K562 (cell line): ENCODE data around the gene ROR2. TPM values are rescaled to one million over a fixed set of nuclear protein-coding genes. Genes with fewer than 3 reads are reported as not detected.

ENCODE experiments used
- ATAC-seq: fragments of 200-7000 bp; cut with Tn5 transposase; 3 replicates; pipeline ENCODE4 v1.9.1; 2020; ENCODE audit warnings: moderate library complexity
- BruUV-seq: library from RNA; stranded (reverse); fragments of 400-500 nt; replicated peaks from 2 replicates; lab custom pipeline; 2021; lab: Mats Ljungman, UMichigan
- CTCF ChIA-PET: fragments of 300-600 bp; formaldehyde crosslinking; extraction: SDS; loops from one replicate; lab custom pipeline; 2021; ENCODE audit warnings: low intra/inter-chr PET ratio; lab: Yijun Ruan, JAX
- POLR2A ChIA-PET: fragments of 300-600, 350-650 bp; sonication (Branson Sonifier 250); formaldehyde crosslinking; extraction: SDS; loops from one replicate; lab custom pipeline; 2021; ENCODE audit warnings: antibody characterized with exemption, inconsistent platforms; lab: Yijun Ruan, JAX
- DNase-seq, 4 experiments: peaks; one replicate each; pipeline versions ENCODE4 v3.0.0 to v3.0.0-alpha.2; 2011 to 2018; ENCODE audit warnings: low spot score in 3 of 4, mixed read lengths in 3 of 4; ENCODE audit errors: extremely low read depth in 1 of 4
- FAIRE-seq: peaks from 2 replicates; lab custom pipeline; 2011; peaks lifted over from hg19 to GRCh38; lab: Jason Lieb, UNC
- H2AFZ ChIP-seq: 2 replicates; pipeline ENCODE4 v1.6.0; 2011; ENCODE audit warnings: low read depth, low read length, control low read depth, inconsistent platforms
- H3K27ac ChIP-seq: fragments of 200-600 bp; 3 replicates; pipeline ENCODE4 v1.8.0; 2011; ENCODE audit warnings: low read depth, mild to moderate bottlenecking, control low read depth, inconsistent platforms, low read length, moderate library complexity, mixed read lengths; ENCODE audit errors: extremely low read depth
- H3K27me3 ChIP-seq, 2 experiments: fragments of 300-600 bp in 1 of 2; 2 replicates in 1 of 2; 3 replicates in 1 of 2; pipeline versions ENCODE4 v1.6.0 to v1.8.0; 2011; ENCODE audit warnings: inconsistent platforms in 2 of 2, low read length in 2 of 2, mild to moderate bottlenecking in 1 of 2, mixed read lengths in 1 of 2, moderate library complexity in 1 of 2; ENCODE audit not compliant: control insufficient read depth in 2 of 2, insufficient read depth in 2 of 2
- H3K36me3 ChIP-seq: fragments of 300-600 bp; 3 replicates; pipeline ENCODE4 v1.8.0; 2011; ENCODE audit warnings: mild to moderate bottlenecking, low read length, inconsistent platforms; ENCODE audit not compliant: control insufficient read depth, insufficient read depth
- H3K4me1 ChIP-seq, 2 experiments: fragments of 200-600 bp in 1 of 2; replicated peaks in 1 of 2; 2 replicates in 1 of 2; 3 replicates in 1 of 2; pipeline versions ENCODE4 v1.5.1 to v1.8.0; 2011; ENCODE audit warnings: inconsistent platforms in 2 of 2, low read length in 2 of 2, mild to moderate bottlenecking in 1 of 2, mixed read lengths in 1 of 2, moderate library complexity in 1 of 2; ENCODE audit not compliant: control insufficient read depth in 2 of 2, insufficient read depth in 2 of 2
- H3K4me2 ChIP-seq: 2 replicates; pipeline ENCODE4 v1.6.1; 2011; ENCODE audit warnings: low read length, control low read depth, inconsistent platforms, mixed read lengths; ENCODE audit not compliant: insufficient read depth
- H3K4me3 ChIP-seq: fragments of 200-600 bp; sonication (generic), shearing (Covaris generic); 2 replicates; pipeline ENCODE4 v1.5.1; 2016; ENCODE audit warnings: control low read depth, inconsistent platforms
- H3K79me2 ChIP-seq: fragments of 200-600 bp; 3 replicates; pipeline ENCODE4 v1.8.0; 2011; ENCODE audit warnings: low read length, inconsistent platforms; ENCODE audit not compliant: control insufficient read depth, insufficient read depth
- H3K9ac ChIP-seq, 2 experiments: 2 replicates each; pipeline versions ENCODE4 v1.6.0 to v1.6.1; 2011; ENCODE audit warnings: low read depth in 2 of 2, low read length in 2 of 2, control low read depth in 1 of 2, inconsistent platforms in 1 of 2, mild to moderate bottlenecking in 1 of 2, mixed read lengths in 1 of 2; ENCODE audit not compliant: insufficient read depth in 1 of 2
- H3K9me1 ChIP-seq: one replicate; pipeline ENCODE4 v1.6.0; 2011; ENCODE audit warnings: inconsistent platforms, mild to moderate bottlenecking, low read length, moderate library complexity; ENCODE audit not compliant: control insufficient read depth, insufficient read depth
- H3K9me3 ChIP-seq: replicated peaks from 2 replicates; pipeline ENCODE4 v1.5.1; 2011; ENCODE audit warnings: low read depth, low read length, inconsistent platforms; ENCODE audit not compliant: control insufficient read depth, insufficient read depth
- H4K20me1 ChIP-seq: replicated peaks from 2 replicates; pipeline ENCODE4 v1.6.1; 2011; ENCODE audit warnings: low read length, inconsistent platforms, mixed read lengths; ENCODE audit not compliant: control insufficient read depth, insufficient read depth
- ARID1B ChIP-seq: fragments of 450-650 bp; IDR thresholded peaks from 2 replicates; pipeline ENCODE4 v1.6.1; 2016; ENCODE audit warnings: antibody characterized with exemption, mild to moderate bottlenecking, inconsistent platforms
- CBX2 ChIP-seq: fragments of 200-600 bp; sonication (generic); IDR thresholded peaks from one replicate; pipeline ENCODE4 v1.6.1; 2012; ENCODE audit warnings: mild to moderate bottlenecking, low read length, inconsistent platforms; ENCODE audit not compliant: insufficient read depth, poor library complexity, severe bottlenecking
- DIDO1 ChIP-seq: fragments of 450-650 bp; IDR thresholded peaks from 2 replicates; pipeline ENCODE4 v1.6.1; 2016; ENCODE audit warnings: low read depth, missing biosample characterization, missing genetic modification characterization
- EHMT2 ChIP-seq: fragments of 450-650 bp; IDR thresholded peaks from 2 replicates; pipeline ENCODE4 v1.6.1; 2018; ENCODE audit warnings: antibody characterized with exemption
- HOMEZ ChIP-seq: fragments of 250-450 bp; sonication (Bioruptor Pico); IDR thresholded peaks from 2 replicates; pipeline ENCODE4 v1.4.0; 2020; ENCODE audit warnings: mild to moderate bottlenecking, moderate library complexity
- NFIX ChIP-seq: fragments of 250-450 bp; sonication (Bioruptor Pico); IDR thresholded peaks from 2 replicates; pipeline ENCODE4 v1.4.0; 2020; ENCODE audit warnings: low read depth, mild to moderate bottlenecking, moderate library complexity
- NR2F6 ChIP-seq: fragments of 450-650 bp; formaldehyde crosslinking; IDR thresholded peaks from 2 replicates; pipeline ENCODE4 v1.4.0; 2020; ENCODE audit warnings: mild to moderate bottlenecking
- PRPF4 ChIP-seq: fragments of 200-400 bp; formaldehyde crosslinking; IDR thresholded peaks from one replicate; pipeline ENCODE4 v1.6.1; 2017; ENCODE audit warnings: low read length, low read depth, mild to moderate bottlenecking; ENCODE audit not compliant: insufficient read depth, poor library complexity, severe bottlenecking
- RBBP5 ChIP-seq: fragments of 200-600 bp; sonication (generic); IDR thresholded peaks from 2 replicates; pipeline ENCODE4 v1.6.1; 2012; ENCODE audit warnings: borderline replicate concordance, mild to moderate bottlenecking, low read length, control low read depth, inconsistent platforms; ENCODE audit not compliant: insufficient read depth, poor library complexity, severe bottlenecking
- ZC3H4 ChIP-seq: sonication (generic); formaldehyde crosslinking; IDR thresholded peaks from 2 replicates; pipeline ENCODE4 v1.9.0; 2021; ENCODE audit warnings: missing genetic modification reagents, borderline replicate concordance
- ZNF282 ChIP-seq: sonication (generic); formaldehyde crosslinking; IDR thresholded peaks from 2 replicates; pipeline ENCODE4 v1.8.1; 2023; ENCODE audit warnings: missing genetic modification reagents
- ZNF644 ChIP-seq: fragments of 200-800 bp; sonication (Bioruptor generic); IDR thresholded peaks from 2 replicates; pipeline ENCODE4 v1.6.1; 2016; ENCODE audit warnings: low read depth, missing genetic modification characterization, missing compliant biosample characterization
- ZNF830 ChIP-seq: fragments of 250-450 bp; sonication (Bioruptor Pico); IDR thresholded peaks from 2 replicates; pipeline ENCODE4 v1.5.0; 2021; ENCODE audit warnings: mild to moderate bottlenecking
- WGBS: fragments of 100-300 bp; shearing (Covaris generic); methylation state at CpG from one replicate; pipeline ENCODE4 v1.1.6; 2016; ENCODE audit warnings: low coverage, mixed read lengths; ENCODE audit not compliant: insufficient coverage; ENCODE audit errors: missing lambda C conversion rate; 5-methylcytosine and 5-hydroxymethylcytosine counted together
- in situ Hi-C: fragments of 300-500 bp; cut with MboI; formaldehyde crosslinking; loops from 4 replicates; pipeline ENCODE4 v1.15.0; 2018; ENCODE audit warnings: inconsistent platforms, mixed read lengths
- intact Hi-C: fragments of 100-400 bp; cut with micrococcal nuclease; formaldehyde crosslinking; loops from 2 replicates; pipeline ENCODE4 v1.14.2; 2022
- polyA plus RNA-seq, 8 experiments: library from polyadenylated mRNA; depleted of rRNA in 4 of 8; stranded (reverse) in 5 of 8; unstranded in 3 of 8; fragments of >200 nt; fragmentation: Nextera tagmentation in 2 of 8; fragmentation: Illumina TruSeq in 1 of 8; extraction: Ambion mirVana in 2 of 8; extraction: Trizol in 1 of 8; gene quantifications; 2 replicates each; pipeline versions ENCODE4 v1.2.1 to v1.2.3, GENCODE V29; 2011 to 2014; ENCODE audit warnings: inconsistent platforms in 1 of 8, missing spikeins in 1 of 8
- total RNA-seq, 7 experiments: library from RNA; depleted of rRNA in 6 of 7; stranded (reverse); fragments of >200 nt in 6 of 7; fragmentation: Illumina TruSeq in 2 of 7; extraction: Trizol in 2 of 7; gene quantifications; 2 replicates each; pipeline versions ENCODE4 v1.2.1 to v1.2.3, GENCODE V29; 2011 to 2021; ENCODE audit warnings: low replicate concordance in 1 of 7

ROR2 gene
- total and polyA plus RNA-seq, 9 of the 15 experiments (the other 6 are each of a cell fraction or from before 2014, with no cell fraction given): 5.6 to 33.8 (median 15.3) TPM

- Histone ChIP-seq H3K4me1 (peaks cover 6 to 11% of the 10 kb centered on the region in 2 experiments; a peak in 4 of 5 replicates), H4K20me1 (no peaks in the 10 kb centered on the region), H3K9ac (no peak overlapping the region), H3K9me3 (peaks cover 2% of the 10 kb centered on the region; the same call in 1 of the 2 replicates), H3K36me3 (peaks cover 31% of the 10 kb centered on the region; the same call in 2 of the 3 replicates), H3K27me3 (no peaks in the 10 kb centered on the region), H3K4me2 (no peak overlapping the region), H3K4me3 (no peak overlapping the region), H2AFZ (no peak overlapping the region), H3K27ac (no peak overlapping the region), H3K79me2 (no peaks in the 10 kb centered on the region), H3K9me1 (no peaks in the 10 kb centered on the region)
- in situ Hi-C loops: loop anchor here (10.0 kb wide), 1 partner anchor 806 kb away; no protein-coding TSS in a partner anchor
- FAIRE-seq: no peak
- no TSS peak for BruUV-seq
- ChIA-PET CTCF (no interaction called here), POLR2A (no interaction called here)
- no peak for ATAC-seq
- 60% methylated on average over 3 of the region's 3 CpGs for WGBS
- no peak for DNase-seq
- intact Hi-C loops: no loop called here
- TF ChIP-seq ZC3H4 (CRISPR knock-in tag): no peak
- TF ChIP-seq NR2F6 (CRISPR knock-in tag): no peak
- TF ChIP-seq ZNF282 (CRISPR knock-in tag): no peak
- TF ChIP-seq EHMT2: no peak
- TF ChIP-seq ARID1B: no peak
- no peak for TF ChIP-seq DIDO1 (tag)
- TF ChIP-seq PRPF4: no peak
- no peak for TF ChIP-seq ZNF830 (CRISPR knock-in tag)
- TF ChIP-seq NFIX (CRISPR knock-in tag): no peak
- no peak for TF ChIP-seq CBX2
- TF ChIP-seq HOMEZ (CRISPR knock-in tag): no peak
- no peak for TF ChIP-seq ZNF644
- TF ChIP-seq RBBP5: no peak
Observed at GRCh38 chr9:91720313-91720712, 229.7 kb downstream of the ROR2 start.
